Activated CD8-positive, alpha-beta memory T cell treated with anti-CD3 and anti-CD28 coated beads for 1 hour (primary cell): ENCODE data around the gene PLXNB2.

Experiments used
- DNase-seq, 2 donors: peaks; one replicate each; pipeline ENCODE4 v3.0.0-alpha.2; 2020; ENCODE audit warnings: low read depth in 1 of 2; ENCODE audit errors: extremely low read depth in 1 of 2

PLXNB2 gene

GRCh38 chr22:50269573-50269969 is 37.9 kb downstream of the PLXNB2 start:
- no peak for DNase-seq

GRCh38 chr22:50268655-50269113 is 38.8 kb downstream of the PLXNB2 start:
- DNase-seq: no peak

- peak in 1 of 2 donors; percentile 36 for DNase-seq
Measured at GRCh38 chr22:50267591-50268390, 39.7 kb downstream of the PLXNB2 start.

GRCh38 chr22:50266994-50267393 is 40.5 kb downstream of the PLXNB2 start:
- no peak for DNase-seq

GRCh38 chr22:50264946-50265669 is 42.3 kb downstream of the PLXNB2 start:
- DNase-seq: no peak

- DNase-seq: no peak
Measured at GRCh38 chr22:50264104-50264745, 43.2 kb downstream of the PLXNB2 start.

GRCh38 chr22:50262973-50263617 is 44.4 kb downstream of the PLXNB2 start:
- no peak for DNase-seq

GRCh38 chr22:50262460-50262911 is 45.0 kb downstream of the PLXNB2 start:
- DNase-seq: no peak

GRCh38 chr22:50261615-50262459 is 45.6 kb downstream of the PLXNB2 start, which contains the start of gene MAPK12:
MAPK12 (minus strand) TSS chr22:50261683; CDS start chr22:50261509, 174 bp downstream.
- no peak for DNase-seq

GRCh38 chr22:50260801-50261614 is 46.4 kb downstream of the PLXNB2 start:
- DNase-seq: no peak

GRCh38 chr22:50260434-50260800 is 47.0 kb downstream of the PLXNB2 start:
- DNase-seq: no peak

GRCh38 chr22:50259302-50259701 is 48.1 kb downstream of the PLXNB2 start:
- DNase-seq: no peak

GRCh38 chr22:50258361-50259292 is 48.8 kb downstream of the PLXNB2 start:
- DNase-seq: no peak

- no peak for DNase-seq
Measured at GRCh38 chr22:50257451-50258360, 49.7 kb downstream of the PLXNB2 start.

GRCh38 chr22:50257041-50257440 is 50.4 kb downstream of the PLXNB2 start:
- DNase-seq: no peak

- DNase-seq: no peak
Measured at GRCh38 chr22:50256258-50256862, 51.1 kb downstream of the PLXNB2 start.

- no peak for DNase-seq
Measured at GRCh38 chr22:50255607-50256006, 51.8 kb downstream of the PLXNB2 start.
